ENCODE results near the gene FMNL3.

DNA sequence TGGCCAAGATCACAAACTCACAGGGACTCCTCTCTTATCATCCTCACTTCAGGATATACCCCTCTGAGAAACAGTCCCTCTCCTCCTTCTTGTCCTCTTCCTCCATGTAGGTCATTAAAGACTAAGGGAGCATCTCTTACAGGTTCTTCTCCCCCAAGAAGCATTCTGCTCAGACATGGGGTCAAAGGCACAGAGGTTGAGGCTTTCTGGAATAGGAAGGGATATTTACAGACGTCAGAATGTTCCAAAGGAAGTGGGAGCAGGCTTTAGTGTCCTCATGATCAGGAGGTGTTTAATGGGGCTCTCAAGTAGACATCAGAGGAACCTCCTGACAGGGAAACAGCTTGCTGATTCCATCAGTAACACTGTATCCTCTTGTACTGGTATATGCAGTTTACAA lies 47.5 kb downstream of the FMNL3 start:
- TF ChIP-seq EP300 (IDR thresholded peaks at IDR 0.05) (no peak), POLR2A (IDR thresholded peaks at IDR 0.05) (no peak)
- TF ChIP-seq, protein P1, sequence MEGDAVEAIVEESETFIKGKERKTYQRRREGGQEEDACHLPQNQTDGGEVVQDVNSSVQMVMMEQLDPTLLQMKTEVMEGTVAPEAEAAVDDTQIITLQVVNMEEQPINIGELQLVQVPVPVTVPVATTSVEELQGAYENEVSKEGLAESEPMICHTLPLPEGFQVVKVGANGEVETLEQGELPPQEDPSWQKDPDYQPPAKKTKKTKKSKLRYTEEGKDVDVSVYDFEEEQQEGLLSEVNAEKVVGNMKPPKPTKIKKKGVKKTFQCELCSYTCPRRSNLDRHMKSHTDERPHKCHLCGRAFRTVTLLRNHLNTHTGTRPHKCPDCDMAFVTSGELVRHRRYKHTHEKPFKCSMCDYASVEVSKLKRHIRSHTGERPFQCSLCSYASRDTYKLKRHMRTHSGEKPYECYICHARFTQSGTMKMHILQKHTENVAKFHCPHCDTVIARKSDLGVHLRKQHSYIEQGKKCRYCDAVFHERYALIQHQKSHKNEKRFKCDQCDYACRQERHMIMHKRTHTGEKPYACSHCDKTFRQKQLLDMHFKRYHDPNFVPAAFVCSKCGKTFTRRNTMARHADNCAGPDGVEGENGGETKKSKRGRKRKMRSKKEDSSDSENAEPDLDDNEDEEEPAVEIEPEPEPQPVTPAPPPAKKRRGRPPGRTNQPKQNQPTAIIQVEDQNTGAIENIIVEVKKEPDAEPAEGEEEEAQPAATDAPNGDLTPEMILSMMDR (IDR thresholded peaks at IDR 0.05): no peak
